ENCODE measurements around the gene LRRC4C. TPM values are rescaled to one million over a fixed set of nuclear protein-coding genes. Genes with fewer than 3 reads are reported as not detected.

The LRRC4C gene
- total RNA-seq, 4 donors from 2014 or later, result 0.19 to 1.1 TPM; not detected in 2

DNA sequence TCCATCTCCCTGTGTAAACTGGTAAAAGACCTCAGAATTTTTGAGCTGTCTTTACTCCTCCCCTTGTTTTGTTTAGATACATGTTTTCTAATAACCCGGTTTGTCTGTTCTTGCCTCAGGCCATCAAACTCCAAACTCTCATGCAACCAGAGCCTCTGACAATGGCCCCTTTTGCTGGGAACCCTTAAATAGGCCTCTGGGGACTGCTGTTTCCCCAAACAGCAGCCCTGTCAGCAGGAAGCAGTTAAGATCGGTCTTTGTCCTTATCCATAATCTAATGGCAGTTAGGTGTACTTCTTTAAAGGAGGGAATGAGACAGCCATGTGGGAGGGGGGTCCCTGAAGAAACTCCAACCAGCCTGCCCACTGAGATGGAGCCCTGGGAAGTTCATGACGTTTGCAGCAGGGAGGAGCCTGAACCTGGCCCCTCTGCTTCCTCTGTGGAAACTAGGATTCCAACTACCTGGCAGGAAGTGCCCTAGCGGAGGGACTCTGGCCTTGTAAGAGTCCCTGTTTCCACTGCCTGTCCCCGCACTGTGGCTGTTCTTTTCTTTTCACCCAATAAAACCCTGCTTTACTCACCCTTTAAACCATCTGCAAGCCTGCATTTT, 1354.4 kb downstream of the LRRC4C start:
- no peak for DNase-seq (ENCODE audit: low spot score in 2 of 2)
- WGBS, 2 donors, result 47 to 57% methylated on average over 5 of the region's 5 CpGs
- TF ChIP-seq POLR2A (IDR thresholded peaks at IDR 0.05) (no peak), CTCF (IDR thresholded peaks at IDR 0.05) (no peak)
- H3K4me3 ChIP-seq (ENCODE audit: low read depth, poor library complexity, severe bottlenecking), result no peak overlapping the region
- intact Hi-C loops (cut with DNase I; ENCODE audit: low total_unique reads), result no loop called here

GRCh38 chr11:40100781-40101180, 1358.7 kb downstream of the LRRC4C start:
- DNase-seq (ENCODE audit: low spot score in 2 of 2), result no peak
- intact Hi-C loops (cut with DNase I; ENCODE audit: low total_unique reads), result no loop called here
- TF ChIP-seq POLR2A (IDR thresholded peaks at IDR 0.05) (no peak), CTCF (IDR thresholded peaks at IDR 0.05) (no peak)
- no peak overlapping the region for H3K4me3 ChIP-seq (ENCODE audit: low read depth, poor library complexity, severe bottlenecking)
- 71 to 77% methylated on average over 5 of the region's 5 CpGs for WGBS, 2 donors

DNA sequence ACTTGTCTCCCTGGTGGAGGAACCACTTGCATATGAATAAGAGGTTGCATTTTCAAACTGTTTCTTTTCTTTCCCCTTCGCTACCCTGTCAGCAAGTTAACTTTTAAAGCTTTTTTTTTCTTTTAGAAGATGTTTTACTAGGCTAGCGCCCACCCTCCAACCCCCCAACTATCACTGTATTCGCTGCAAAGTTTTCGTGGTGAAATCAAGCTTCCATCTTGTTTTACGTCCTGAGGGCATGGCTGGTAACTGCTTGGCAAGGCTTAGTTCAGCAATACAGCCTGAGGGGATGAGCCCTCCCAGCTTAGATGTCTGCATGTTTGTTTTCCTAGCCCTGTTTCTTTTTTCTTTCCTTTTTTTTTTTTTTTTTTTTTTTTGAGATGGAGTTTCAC, 1359.3 kb downstream of the LRRC4C start:
- no peak overlapping the region for H3K4me3 ChIP-seq (ENCODE audit: low read depth, poor library complexity, severe bottlenecking)
- DNase-seq (ENCODE audit: low spot score in 2 of 2), result no peak
- intact Hi-C loops (cut with DNase I; ENCODE audit: low total_unique reads), result no loop called here
- WGBS, 2 donors, result 65 to 75% methylated on average over 5 of the region's 5 CpGs
- TF ChIP-seq POLR2A (IDR thresholded peaks at IDR 0.05), result no peak
- no peak for TF ChIP-seq CTCF (IDR thresholded peaks at IDR 0.05)

DNA sequence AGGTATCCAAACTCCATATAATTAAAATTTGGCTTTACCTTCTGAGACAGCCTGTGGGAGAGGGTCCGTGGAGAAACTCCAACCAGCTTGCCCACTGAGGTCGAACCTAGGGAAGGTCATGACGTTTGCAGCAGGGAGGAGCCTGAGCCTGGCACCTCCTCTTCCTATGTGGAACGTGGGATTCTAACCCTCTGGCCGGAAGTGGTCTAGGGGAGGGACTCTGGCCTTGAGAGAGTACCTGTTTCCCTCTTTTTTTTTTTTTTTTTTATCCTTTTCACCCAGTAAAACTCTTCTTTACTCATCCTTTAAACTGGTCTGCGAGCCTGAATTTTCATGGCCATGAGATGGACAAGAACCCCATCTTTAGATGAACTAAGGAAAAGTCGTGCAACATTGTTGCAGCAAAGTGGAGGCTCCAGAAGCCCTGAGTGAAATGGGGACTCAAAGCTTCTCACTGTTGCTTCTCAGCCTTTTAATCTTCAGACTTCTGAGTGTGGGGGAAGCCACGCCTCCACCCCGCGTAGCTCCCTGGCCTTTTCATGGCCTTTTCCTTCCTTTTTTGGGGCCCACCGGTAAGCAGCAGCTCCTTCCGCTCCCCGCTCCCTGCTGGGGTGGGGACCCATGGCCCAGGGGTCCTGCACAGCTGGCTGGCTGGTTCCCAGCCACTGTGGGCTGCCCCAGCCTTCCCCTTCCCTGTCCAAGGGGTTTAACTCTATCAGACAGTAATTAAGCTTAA, 1359.9 kb downstream of the LRRC4C start:
- 58 to 74% methylated on average over 13 of the region's 13 CpGs for WGBS, 2 donors
- DNase-seq (ENCODE audit: low spot score in 2 of 2), result no peak
- no peak for TF ChIP-seq POLR2A (IDR thresholded peaks at IDR 0.05)
- no peak for TF ChIP-seq CTCF (IDR thresholded peaks at IDR 0.05)
- intact Hi-C loops (cut with DNase I; ENCODE audit: low total_unique reads), result no loop called here
- no peak overlapping the region for H3K4me3 ChIP-seq (ENCODE audit: low read depth, poor library complexity, severe bottlenecking)

DNA sequence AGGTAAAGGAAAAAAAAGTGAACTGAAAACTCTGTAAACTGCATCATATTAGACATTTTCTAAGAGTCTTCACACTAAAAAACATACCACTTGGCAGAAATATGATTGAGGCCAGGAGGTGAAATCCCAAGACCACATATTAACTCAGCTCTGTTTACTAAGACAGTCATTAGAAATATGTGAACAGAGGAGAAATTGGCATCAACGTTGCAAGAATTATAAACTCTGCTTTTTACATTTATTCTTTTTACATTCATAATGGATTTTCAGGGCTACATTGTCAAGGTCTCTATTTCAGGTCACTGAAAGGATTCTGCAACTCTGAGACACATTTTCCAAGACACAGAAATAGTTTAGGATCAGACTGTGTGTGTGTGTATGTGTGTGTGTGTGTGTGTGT, 1364.0 kb downstream of the LRRC4C start:
- 43 to 71% methylated on average over 1 of the region's 1 CpG for WGBS, 2 donors
- TF ChIP-seq POLR2A (IDR thresholded peaks at IDR 0.05) (no peak), CTCF (IDR thresholded peaks at IDR 0.05) (no peak)
- no peak for DNase-seq (ENCODE audit: low spot score in 2 of 2)
- intact Hi-C loops (cut with DNase I; ENCODE audit: low total_unique reads), result no loop called here
- H3K4me3 ChIP-seq (ENCODE audit: low read depth, poor library complexity, severe bottlenecking), result no peak overlapping the region
